Measurements from ENCODE around the gene LKAAEAR1. TPM values are rescaled to one million over a fixed set of nuclear protein-coding genes. Genes with fewer than 3 reads are reported as not detected.
A peak's percentile ranks its signal among the peaks of the same experiment; 100 is the strongest.

The LKAAEAR1 gene
- total and polyA plus RNA-seq, 2 of the 13 experiments (the other 11 are each of a cell fraction or from before 2014, with no cell fraction given): not detected

DNA sequence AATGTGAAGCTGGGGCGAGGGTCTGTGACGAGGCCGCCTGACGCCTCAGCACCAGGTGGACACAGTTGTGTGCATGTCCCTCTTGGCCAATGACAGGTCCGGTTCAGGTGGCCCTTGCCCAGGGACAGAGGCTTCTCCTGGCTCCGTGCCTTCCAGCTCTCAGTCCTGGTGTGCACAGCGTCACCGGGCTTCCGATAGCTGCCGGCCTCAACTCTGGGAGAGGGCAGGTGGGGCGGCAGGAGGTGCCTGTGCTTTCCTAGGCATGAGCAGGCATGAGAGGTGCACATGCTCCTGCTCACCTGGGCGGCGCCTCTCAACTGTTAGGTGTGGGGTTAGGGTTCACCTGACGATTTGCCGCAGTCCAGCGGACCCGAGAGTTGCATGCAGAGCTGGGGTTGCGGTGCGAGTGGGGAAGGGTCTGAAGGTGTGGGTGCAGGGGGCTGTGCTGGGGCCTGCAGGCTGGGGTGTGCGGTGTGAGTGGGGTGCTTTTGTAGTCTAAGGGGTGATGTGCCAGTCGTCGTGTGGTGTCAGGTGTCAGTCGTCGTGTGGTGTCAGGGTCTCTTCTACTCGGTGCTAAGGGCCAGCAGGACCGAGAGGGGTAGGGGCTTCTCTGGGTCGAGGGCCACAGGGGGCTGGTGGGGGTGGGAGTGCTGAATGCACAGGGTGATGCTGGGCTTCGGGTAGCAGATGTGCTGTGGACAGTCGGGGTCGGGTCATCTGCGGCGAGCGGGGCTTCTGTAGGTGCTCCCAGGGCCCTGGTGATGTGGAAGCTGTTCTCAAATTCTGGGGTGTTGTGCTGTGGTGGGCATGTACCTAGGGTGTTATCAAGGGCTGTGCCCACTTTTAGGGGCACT is 31.0 kb downstream of the LKAAEAR1 start (continued):
- TF ChIP-seq TFDP2 (CRISPR knock-in tag; IDR thresholded peaks at IDR 0.05) (no peak), ZMAT3 (CRISPR knock-in tag; conservative IDR thresholded peaks at IDR 0.05) (no peak), MZF1 (CRISPR knock-in tag; IDR thresholded peaks at IDR 0.05; ENCODE audit: borderline replicate concordance) (no peak), PHF20 (CRISPR knock-in tag; IDR thresholded peaks at IDR 0.05) (no peak), ZBTB44 (CRISPR knock-in tag; IDR thresholded peaks at IDR 0.05) (no peak), ZNF343 (CRISPR knock-in tag; IDR thresholded peaks at IDR 0.05) (peak; percentile 92; the same call in 1 of the 2 replicates), ZBTB14 (CRISPR knock-in tag; IDR thresholded peaks at IDR 0.05) (no peak), ZFYVE20 (CRISPR knock-in tag; IDR thresholded peaks at IDR 0.05; ENCODE audit: borderline replicate concordance, low read depth) (0 out of 2 replicates have a peak, but pooled peaks have one; percentile 47), BORCS8-MEF2B (CRISPR knock-in tag; IDR thresholded peaks at IDR 0.05) (peak; percentile 74; the same call in 1 of the 2 replicates), PPARG (CRISPR knock-in tag; conservative IDR thresholded peaks at IDR 0.05) (no peak), THAP11 (CRISPR knock-in tag; IDR thresholded peaks at IDR 0.05) (0 out of 2 replicates have a peak, but pooled peaks have one; percentile 29), ZNF446 (CRISPR knock-in tag; IDR thresholded peaks at IDR 0.05) (no peak; the same call in 1 of the 2 replicates), ZNF101 (CRISPR knock-in tag; IDR thresholded peaks at IDR 0.05; ENCODE audit: borderline replicate concordance, low read depth) (0 out of 2 replicates have a peak, but pooled peaks have one; percentile 86), NR2C2 (CRISPR knock-in tag; IDR thresholded peaks at IDR 0.05; ENCODE audit: borderline replicate concordance) (peak; percentile 64), ZBTB46 (CRISPR knock-in tag; IDR thresholded peaks at IDR 0.05; ENCODE audit: borderline replicate concordance) (no peak), RAD51 (IDR thresholded peaks at IDR 0.05; ENCODE audit: borderline replicate concordance) (no peak), FLYWCH1 (CRISPR knock-in tag; IDR thresholded peaks at IDR 0.05) (no peak), PCBP2 (optimal IDR thresholded peaks at IDR 0.05; ENCODE audit: low read depth, low read length, poor library complexity, severe bottlenecking) (no peak), SATB2 (CRISPR knock-in tag; IDR thresholded peaks at IDR 0.05) (no peak), CHCHD3 (CRISPR knock-in tag; IDR thresholded peaks at IDR 0.05) (peak; percentile 73; the same call in 1 of the 2 replicates), POLR2G (IDR thresholded peaks at IDR 0.05; ENCODE audit: low read depth, low read length) (no peak; the same call in 1 of the 2 replicates), ZNF124 (CRISPR knock-in tag; IDR thresholded peaks at IDR 0.05) (no peak)

All from HepG2 (cell line).